H9 (cell line): ENCODE data around the gene NKAIN2. TPM values are rescaled to one million over a fixed set of nuclear protein-coding genes. Genes with fewer than 3 reads are reported as not detected.

Experiments used
- DNase-seq: peaks from one replicate; pipeline ENCODE4 v3.0.0-alpha.2; 2017
- H2AFZ ChIP-seq: one replicate; pipeline ENCODE4 v1.6.1; 2013; ENCODE audit warnings: mild to moderate bottlenecking, low read length, control low read depth, moderate library complexity
- H2AK5ac ChIP-seq: 2 replicates; pipeline ENCODE4 v1.6.1; 2013; ENCODE audit warnings: low read length, control low read depth, mixed read lengths; ENCODE audit not compliant: insufficient read length
- H2BK120ac ChIP-seq: one replicate; pipeline ENCODE4 v1.6.1; 2013; ENCODE audit warnings: low read depth, mild to moderate bottlenecking, low read length, control low read depth, inconsistent platforms; ENCODE audit not compliant: poor library complexity, severe bottlenecking
- H2BK12ac ChIP-seq: 2 replicates; pipeline ENCODE4 v1.6.1; 2013; ENCODE audit warnings: low read length, control low read depth, mixed read lengths, low read depth; ENCODE audit not compliant: insufficient read length
- H2BK15ac ChIP-seq: 2 replicates; pipeline ENCODE4 v1.6.1; 2013; ENCODE audit warnings: low read depth, low read length, control low read depth
- H2BK20ac ChIP-seq: one replicate; pipeline ENCODE4 v1.6.1; 2013; ENCODE audit warnings: low read depth, mild to moderate bottlenecking, low read length, control low read depth, inconsistent platforms; ENCODE audit not compliant: poor library complexity, severe bottlenecking
- H2BK5ac ChIP-seq: 2 replicates; pipeline ENCODE4 v1.6.1; 2013; ENCODE audit warnings: low read length, control low read depth, mixed read lengths; ENCODE audit not compliant: insufficient read length
- H3K14ac ChIP-seq: 2 replicates; pipeline ENCODE4 v1.6.1; 2013; ENCODE audit warnings: low read length, control low read depth; ENCODE audit not compliant: insufficient read depth
- H3K18ac ChIP-seq: 2 replicates; pipeline ENCODE4 v1.6.1; 2013; ENCODE audit warnings: low read depth, mild to moderate bottlenecking, mixed read lengths, low read length, control low read depth; ENCODE audit not compliant: insufficient read length
- H3K23ac ChIP-seq: 2 replicates; pipeline ENCODE4 v1.6.1; 2013; ENCODE audit warnings: low read length, control low read depth, mixed read lengths, low read depth; ENCODE audit not compliant: insufficient read length
- H3K23me2 ChIP-seq: 2 replicates; pipeline ENCODE4 v1.6.1; 2013; ENCODE audit warnings: low read depth, mild to moderate bottlenecking, mixed read lengths, low read length, control low read depth; ENCODE audit not compliant: insufficient read length, poor library complexity, severe bottlenecking
- H3K27ac ChIP-seq: 2 replicates; pipeline ENCODE4 v1.5.1; 2013; ENCODE audit warnings: low read length, control low read depth, mixed read lengths, low read depth; ENCODE audit not compliant: insufficient read length
- H3K27me3 ChIP-seq: 2 replicates; pipeline ENCODE4 v1.6.1; 2013; ENCODE audit warnings: low read length, control low read depth, inconsistent platforms; ENCODE audit not compliant: insufficient read depth
- H3K4ac ChIP-seq: 2 replicates; pipeline ENCODE4 v1.6.1; 2013; ENCODE audit warnings: low read depth, mild to moderate bottlenecking, control low read depth, inconsistent platforms, low read length, moderate library complexity
- H3K4me1 ChIP-seq: 2 replicates; pipeline ENCODE4 v1.6.1; 2013; ENCODE audit warnings: low read length, control low read depth, inconsistent platforms; ENCODE audit not compliant: insufficient read depth
- H3K4me2 ChIP-seq: 2 replicates; pipeline ENCODE4 v1.6.1; 2013; ENCODE audit warnings: low read length, control low read depth, mixed read lengths; ENCODE audit not compliant: insufficient read length, insufficient read depth
- H3K56ac ChIP-seq: 2 replicates; pipeline ENCODE4 v1.6.1; 2013; ENCODE audit warnings: low read depth, mild to moderate bottlenecking, mixed read lengths, low read length, control low read depth; ENCODE audit not compliant: insufficient read length
- H3K79me1 ChIP-seq: 2 replicates; pipeline ENCODE4 v1.6.1; 2013; ENCODE audit warnings: low read depth, mild to moderate bottlenecking, moderate library complexity, low read length, control low read depth, inconsistent platforms; ENCODE audit not compliant: insufficient read depth, poor library complexity, severe bottlenecking
- H3K79me2 ChIP-seq: 2 replicates; pipeline ENCODE4 v1.6.1; 2013; ENCODE audit warnings: low read length, control low read depth, inconsistent platforms; ENCODE audit not compliant: insufficient read depth
- H3K9ac ChIP-seq: 2 replicates; pipeline ENCODE4 v1.6.1; 2013; ENCODE audit warnings: low read length, control low read depth, mixed read lengths; ENCODE audit not compliant: insufficient read length; ENCODE audit errors: extremely low read depth
- H3K9me3 ChIP-seq: one replicate; pipeline ENCODE4 v1.6.1; 2013; ENCODE audit warnings: low read depth, low read length, inconsistent platforms; ENCODE audit not compliant: control insufficient read depth
- H3T11ph ChIP-seq: one replicate; pipeline ENCODE4 v1.6.1; 2013; ENCODE audit warnings: mild to moderate bottlenecking, low read length, control low read depth, inconsistent platforms
- H4K20me1 ChIP-seq: one replicate; pipeline ENCODE4 v1.6.1; 2013; ENCODE audit not compliant: control insufficient read depth, insufficient read length, insufficient read depth
- H4K5ac ChIP-seq: 2 replicates; pipeline ENCODE4 v1.6.1; 2013; ENCODE audit warnings: low read depth, mild to moderate bottlenecking, mixed read lengths, low read length, control low read depth; ENCODE audit not compliant: insufficient read length
- H4K8ac ChIP-seq: replicated peaks from 2 replicates; pipeline ENCODE4 v1.6.1; 2013; ENCODE audit warnings: low read length, control low read depth, mixed read lengths, low read depth; ENCODE audit not compliant: insufficient read length
- H4K91ac ChIP-seq: 2 replicates; pipeline ENCODE4 v1.6.1; 2013; ENCODE audit warnings: low read depth, mild to moderate bottlenecking, moderate library complexity, mixed read lengths, low read length, control low read depth; ENCODE audit not compliant: insufficient read length
- H3K27ac Mint-ChIP-seq, 3 experiments: 2 replicates in 2 of 3; 3 replicates in 1 of 3; pipeline ENCODE4 v1.8.0; 2020 to 2021; ENCODE audit warnings: mixed read lengths in 3 of 3, mild to moderate bottlenecking in 1 of 3, moderate library complexity in 1 of 3
- H3K27me3 Mint-ChIP-seq: 2 replicates; pipeline ENCODE4 v1.8.0; 2021; ENCODE audit warnings: low read depth, mild to moderate bottlenecking, moderate library complexity, mixed read lengths
- H3K36me3 Mint-ChIP-seq, 3 experiments: 2 replicates in 2 of 3; 3 replicates in 1 of 3; pipeline ENCODE4 v1.8.0; 2020 to 2021; ENCODE audit warnings: low read depth in 3 of 3, mixed read lengths in 3 of 3; ENCODE audit not compliant: insufficient read depth in 1 of 3
- H3K4me1 Mint-ChIP-seq, 2 experiments: 2 replicates each; pipeline ENCODE4 v1.8.0; 2020; ENCODE audit warnings: mixed read lengths in 2 of 2
- H3K4me3 Mint-ChIP-seq, 2 experiments: 2 replicates in 1 of 2; 3 replicates in 1 of 2; pipeline ENCODE4 v1.8.0; 2020 to 2021; ENCODE audit warnings: mild to moderate bottlenecking in 2 of 2, mixed read lengths in 2 of 2, moderate library complexity in 1 of 2
- H3K9me3 Mint-ChIP-seq, 2 experiments: 2 replicates in 1 of 2; 3 replicates in 1 of 2; pipeline ENCODE4 v1.8.0; 2020; ENCODE audit warnings: mild to moderate bottlenecking in 2 of 2, mixed read lengths in 2 of 2, moderate library complexity in 1 of 2
- WGBS: extraction: QIAGEN DNeasy Blood & Tissue Kit; methylation state at CpG from one replicate; pipeline ENCODE4 v1.1.7; 2013; ENCODE audit warnings: missing lambda C conversion rate, low lambda C conversion rate, mixed read lengths; ENCODE audit not compliant: insufficient read length; ENCODE audit errors: extremely low coverage; 5-methylcytosine and 5-hydroxymethylcytosine counted together
- total RNA-seq: library from RNA; stranded (reverse); gene quantifications from 2 replicates; pipeline ENCODE4 v1.2.1, GENCODE V29; 2021
- TF ChIP-seq, protein P1 (sequence below): fragments of 200-600 bp; sonication (generic); conservative IDR thresholded peaks from 3 replicates; pipeline ENCODE4 v1.8.0; 2021; ENCODE audit warnings: antibody characterized with exemption, mild to moderate bottlenecking

Gene NKAIN2
- total RNA-seq, 1 experiment from 2014 or later, result 0.17 TPM

DNA sequence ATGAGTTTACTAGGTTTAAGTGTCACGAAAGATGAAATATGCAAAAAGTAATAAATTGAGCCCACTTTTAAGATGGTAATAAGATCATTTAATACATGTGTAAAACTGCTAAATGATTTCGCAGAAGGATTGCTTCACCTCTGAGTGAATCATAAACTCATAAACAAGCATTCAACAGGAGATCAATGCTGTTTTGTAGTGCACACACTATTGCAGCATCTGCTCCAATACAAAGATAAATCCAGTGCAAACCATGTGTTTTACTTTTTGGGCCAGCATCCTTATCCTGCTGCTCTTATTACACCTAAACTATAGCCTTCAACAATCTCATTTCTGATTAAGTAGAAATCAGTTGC, 400.1 kb downstream of the NKAIN2 start:
- H3K79me2 ChIP-seq, result no peaks in the 10 kb centered on the region
- H3K23ac ChIP-seq, result no peak overlapping the region
- no peak overlapping the region for H3K27ac ChIP-seq
- H4K20me1 ChIP-seq, result no peaks in the 10 kb centered on the region
- DNase-seq, result no peak
- Mint-ChIP-seq H3K36me3 (no peaks in the 10 kb centered on the region), H3K4me1 (no peaks in the 10 kb centered on the region), H3K4me3 (no peak overlapping the region), H3K27ac (no peak overlapping the region), H3K27me3 (no peaks in the 10 kb centered on the region), H3K9me3 (no peaks in the 10 kb centered on the region)
- H2BK5ac ChIP-seq, result no peak overlapping the region
- H3K4me1 ChIP-seq, result no peaks in the 10 kb centered on the region
- WGBS, result no CpG with 5 or more reads among the region's 2 CpGs
- H4K8ac ChIP-seq, result no peak overlapping the region
- H3K14ac ChIP-seq, result no peak overlapping the region
- no peaks in the 10 kb centered on the region for H3K9me3 ChIP-seq
- H2BK120ac ChIP-seq, result no peak overlapping the region
- no peak overlapping the region for H2BK12ac ChIP-seq
- no peak overlapping the region for H3K56ac ChIP-seq
- H3K27me3 ChIP-seq, result no peaks in the 10 kb centered on the region
- no peaks in the 10 kb centered on the region for H3K79me1 ChIP-seq
- no peak overlapping the region for H3K4me2 ChIP-seq
- H2BK15ac ChIP-seq, result no peak overlapping the region
- TF ChIP-seq, protein P1, sequence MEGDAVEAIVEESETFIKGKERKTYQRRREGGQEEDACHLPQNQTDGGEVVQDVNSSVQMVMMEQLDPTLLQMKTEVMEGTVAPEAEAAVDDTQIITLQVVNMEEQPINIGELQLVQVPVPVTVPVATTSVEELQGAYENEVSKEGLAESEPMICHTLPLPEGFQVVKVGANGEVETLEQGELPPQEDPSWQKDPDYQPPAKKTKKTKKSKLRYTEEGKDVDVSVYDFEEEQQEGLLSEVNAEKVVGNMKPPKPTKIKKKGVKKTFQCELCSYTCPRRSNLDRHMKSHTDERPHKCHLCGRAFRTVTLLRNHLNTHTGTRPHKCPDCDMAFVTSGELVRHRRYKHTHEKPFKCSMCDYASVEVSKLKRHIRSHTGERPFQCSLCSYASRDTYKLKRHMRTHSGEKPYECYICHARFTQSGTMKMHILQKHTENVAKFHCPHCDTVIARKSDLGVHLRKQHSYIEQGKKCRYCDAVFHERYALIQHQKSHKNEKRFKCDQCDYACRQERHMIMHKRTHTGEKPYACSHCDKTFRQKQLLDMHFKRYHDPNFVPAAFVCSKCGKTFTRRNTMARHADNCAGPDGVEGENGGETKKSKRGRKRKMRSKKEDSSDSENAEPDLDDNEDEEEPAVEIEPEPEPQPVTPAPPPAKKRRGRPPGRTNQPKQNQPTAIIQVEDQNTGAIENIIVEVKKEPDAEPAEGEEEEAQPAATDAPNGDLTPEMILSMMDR, result no peak
- no peak overlapping the region for H3K9ac ChIP-seq
- no peak overlapping the region for H3K18ac ChIP-seq
- no peak overlapping the region for H2BK20ac ChIP-seq
- H4K5ac ChIP-seq, result no peak overlapping the region
- no peak overlapping the region for H2AFZ ChIP-seq
- no peak overlapping the region for H3T11ph ChIP-seq
- H3K4ac ChIP-seq, result no peak overlapping the region
- no peak overlapping the region for H2AK5ac ChIP-seq
- H3K23me2 ChIP-seq, result no peaks in the 10 kb centered on the region
- H4K91ac ChIP-seq, result no peak overlapping the region
